Ecto neural progenitor cell (in vitro differentiated cells): ENCODE measurements around the gene RAX2.

Experiments used
- DNase-seq: peaks from one replicate; pipeline ENCODE4 v3.0.0-alpha.2; 2018; ENCODE audit warnings: low spot score

Gene RAX2

DNA sequence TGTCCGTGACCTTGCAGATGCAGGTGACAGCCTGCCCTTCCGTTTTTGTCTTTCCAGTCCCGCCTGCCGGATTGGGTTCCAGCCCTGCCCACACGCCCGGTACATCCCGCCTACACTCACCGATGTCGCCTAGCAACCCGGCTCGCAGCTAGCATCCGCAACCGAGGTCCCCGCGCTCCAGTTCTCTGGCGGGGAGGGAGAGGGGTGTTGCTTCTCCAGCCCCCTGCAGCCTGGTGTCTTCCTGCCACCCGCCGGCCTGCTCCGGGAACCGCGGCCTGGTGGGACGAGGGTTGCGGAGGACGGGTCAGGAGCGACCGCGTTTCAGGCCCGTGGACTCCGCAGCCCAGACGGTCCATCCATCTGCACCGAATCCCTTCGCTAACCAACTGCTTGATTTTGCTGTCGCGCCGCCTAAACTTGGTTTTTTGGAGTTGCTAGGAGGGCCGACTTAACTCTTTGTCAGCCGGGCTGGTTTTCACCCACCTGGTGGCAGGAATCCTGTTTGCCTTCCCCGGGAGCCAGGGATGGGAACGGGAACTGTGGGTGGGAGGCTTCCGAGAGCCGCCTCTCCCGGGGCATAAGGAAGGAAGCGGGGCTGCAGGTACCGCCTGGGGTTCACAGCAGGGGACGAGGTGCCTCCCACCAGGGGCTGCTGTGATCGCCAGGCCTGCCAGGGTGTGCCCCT, 29.5 kb upstream of the RAX2 start:
- peak; percentile 68 for DNase-seq

DNA sequence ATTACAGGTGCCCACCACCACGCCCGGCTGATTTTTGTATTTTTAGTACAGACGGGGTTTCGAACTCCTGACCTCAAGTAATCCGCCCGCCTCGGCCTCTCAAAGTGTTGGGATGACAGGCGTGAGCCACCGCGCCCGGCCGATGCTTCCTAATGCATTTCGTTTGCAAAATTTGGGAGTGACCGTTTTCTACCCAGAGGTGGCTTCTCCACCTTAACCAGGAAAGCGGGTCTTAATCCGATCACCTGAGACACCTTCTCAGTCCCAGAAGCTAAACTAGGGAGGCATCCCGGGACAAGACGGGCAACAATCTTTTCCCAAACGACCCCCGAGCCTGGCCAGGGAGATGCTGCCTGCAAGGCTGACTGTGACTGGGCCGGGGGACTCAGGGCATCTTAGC, 29.0 kb upstream of the RAX2 start:
- no peak for DNase-seq

DNA sequence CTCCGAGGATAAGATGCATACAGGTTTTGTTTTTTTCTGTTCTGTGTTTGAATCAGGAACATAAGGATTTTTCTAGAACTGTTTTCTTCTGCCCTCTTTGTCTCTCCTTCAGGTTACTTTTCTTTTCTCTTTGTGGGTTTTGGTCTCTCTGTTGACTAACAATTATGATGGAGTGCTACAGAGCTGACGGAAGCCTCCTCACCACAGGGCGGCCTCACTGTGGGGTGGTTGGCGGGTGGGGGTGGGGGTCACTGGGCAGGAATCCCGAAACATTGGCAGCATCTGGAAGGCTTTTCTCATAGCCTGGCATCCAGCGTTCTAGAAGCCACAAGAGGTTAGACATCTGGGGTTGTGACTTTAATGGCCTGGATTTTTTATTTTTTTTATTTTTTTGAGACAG, 26.1 kb upstream of the RAX2 start:
- no peak for DNase-seq

DNA sequence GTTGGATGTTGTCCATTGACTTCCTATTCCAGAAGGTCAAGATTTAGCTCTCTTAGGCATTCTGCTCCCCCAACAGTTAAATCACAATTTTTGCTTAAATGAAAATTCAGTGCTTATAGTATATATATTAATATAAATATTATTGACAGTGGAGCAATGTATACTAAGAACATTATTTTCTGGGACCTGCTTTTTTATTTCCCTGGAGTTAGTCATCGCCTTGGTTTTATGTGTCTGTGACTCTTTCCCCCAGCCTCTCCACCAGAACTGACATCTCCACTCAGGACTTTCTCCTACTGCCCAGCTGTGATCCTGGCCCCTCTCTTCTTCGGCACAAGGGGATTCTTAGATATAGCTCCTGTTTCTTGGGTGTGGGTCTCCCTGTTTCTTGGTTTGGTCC, 24.3 kb upstream of the RAX2 start:
- no peak for DNase-seq

DNA sequence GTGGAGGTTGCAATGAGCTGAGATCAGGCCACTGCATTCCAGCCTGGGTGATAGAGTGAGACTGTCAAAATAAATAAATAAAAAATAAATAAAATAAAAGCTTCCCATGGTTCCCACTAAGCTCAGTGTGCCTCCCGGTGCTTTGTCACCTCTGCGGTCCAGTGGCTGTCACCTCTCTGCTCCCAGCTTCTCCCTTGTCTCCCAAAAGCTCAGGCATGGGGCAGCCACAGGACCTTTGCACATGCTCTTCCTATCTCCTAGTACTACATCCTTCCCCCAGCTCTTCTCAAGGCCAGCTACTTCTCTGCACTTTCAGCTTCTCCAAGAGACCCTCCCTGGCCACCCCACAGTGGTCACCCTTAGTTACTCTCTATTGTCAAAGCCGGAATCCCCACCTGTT, 21.8 kb upstream of the RAX2 start:
- DNase-seq, result no peak

DNA sequence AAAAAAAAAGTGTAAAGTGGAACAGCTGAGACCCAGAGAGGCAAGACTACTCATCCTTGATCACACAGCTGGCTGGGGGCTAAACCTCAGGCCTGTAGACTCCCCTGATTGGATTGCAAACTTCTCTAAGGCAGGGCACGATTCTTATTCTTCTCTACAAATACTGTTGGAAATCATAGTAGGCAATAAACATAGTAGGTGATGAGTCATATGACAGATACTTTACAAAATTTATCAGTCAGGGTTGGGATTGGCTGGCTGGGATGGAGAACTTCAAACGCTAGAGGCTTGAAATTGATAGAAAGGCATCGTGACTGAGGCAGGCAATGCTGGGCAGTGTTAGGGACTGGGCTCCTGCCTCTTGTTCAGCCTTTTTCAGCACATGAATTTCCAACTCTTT, 20.1 kb upstream of the RAX2 start:
- no peak for DNase-seq

DNA sequence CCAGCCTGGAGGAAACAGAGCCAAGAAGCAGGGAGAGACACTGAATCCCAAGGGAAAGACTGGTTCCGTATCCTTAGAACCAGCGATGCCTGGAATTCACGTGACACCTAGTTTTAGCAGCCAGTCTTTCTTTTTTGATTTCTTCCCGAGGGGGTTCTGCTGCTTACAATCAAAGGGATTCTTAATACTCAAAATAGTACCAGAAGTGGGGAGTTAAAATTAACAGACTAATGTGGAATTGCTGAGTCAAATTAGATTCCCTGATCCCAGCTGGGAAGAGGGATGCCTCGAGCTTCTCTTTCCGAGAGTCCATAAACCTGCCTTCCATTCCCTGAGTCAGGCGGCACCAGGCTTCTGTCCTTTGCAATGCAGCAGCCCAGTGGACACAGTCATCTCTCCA, 18.9 kb upstream of the RAX2 start:
- no peak for DNase-seq

DNA sequence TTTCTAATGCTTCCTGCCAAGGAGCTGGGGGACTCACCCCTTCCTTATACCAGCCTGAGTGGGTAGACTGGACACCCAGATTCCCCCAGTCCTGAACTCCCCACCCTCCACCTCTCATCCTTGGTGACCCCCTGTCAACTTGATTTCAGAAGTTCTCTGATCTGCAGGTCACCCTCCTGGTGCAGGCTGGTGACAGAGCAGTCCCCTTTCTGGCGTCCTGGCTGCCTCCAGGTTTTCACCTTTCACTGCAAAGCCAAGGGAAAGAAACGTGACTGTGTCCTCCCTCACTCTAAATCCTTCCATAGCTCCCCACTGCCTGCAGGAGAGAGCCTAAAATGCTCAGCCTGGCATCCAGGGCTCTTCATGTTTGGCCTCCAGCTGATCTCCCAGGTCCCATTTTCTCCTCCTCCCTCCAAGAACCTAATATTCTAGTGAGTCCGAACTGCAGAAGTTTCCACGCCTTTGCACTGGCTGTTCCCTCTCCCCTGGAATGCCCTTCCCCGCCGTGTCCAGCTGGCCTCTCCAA, 18.2 kb upstream of the RAX2 start:
- DNase-seq, result no peak

DNA sequence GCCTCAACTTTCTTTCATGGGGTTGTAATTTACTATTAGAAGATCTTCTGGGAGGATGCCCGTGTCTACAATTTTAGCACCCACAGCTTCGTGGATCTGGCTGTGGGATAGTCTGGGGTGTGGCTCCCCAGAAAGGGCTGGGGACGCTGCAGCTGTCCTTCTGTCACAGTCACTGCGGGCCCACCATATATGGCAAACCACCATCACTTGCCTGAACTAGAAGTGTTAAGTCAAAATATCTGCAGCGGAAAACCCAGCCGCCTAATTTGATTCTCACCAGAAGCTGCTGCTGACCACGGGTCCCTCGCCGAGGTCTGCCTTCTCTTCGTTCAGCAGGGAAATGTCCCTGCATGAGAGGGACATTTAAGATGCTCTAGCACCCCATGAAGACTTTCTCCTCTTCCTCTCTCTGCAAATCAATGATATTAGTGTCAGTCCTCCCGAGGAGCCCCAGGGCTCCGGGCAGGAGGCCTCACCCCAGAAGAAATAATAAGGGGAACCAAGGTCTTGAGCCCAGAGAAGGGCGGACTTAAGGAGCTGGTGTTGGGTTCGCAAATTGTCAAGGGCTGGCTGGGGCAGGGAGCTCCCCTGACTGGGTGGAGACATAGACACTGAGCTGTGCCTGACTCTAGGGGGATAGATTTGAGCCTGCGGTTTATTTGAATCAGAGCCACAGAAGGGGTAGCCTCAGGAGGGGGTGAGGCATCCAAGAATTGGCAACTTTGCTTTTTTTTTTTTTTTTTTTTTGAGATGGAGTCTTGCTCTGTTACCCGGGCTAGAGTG, 17.2 kb upstream of the RAX2 start:
- no peak for DNase-seq

DNA sequence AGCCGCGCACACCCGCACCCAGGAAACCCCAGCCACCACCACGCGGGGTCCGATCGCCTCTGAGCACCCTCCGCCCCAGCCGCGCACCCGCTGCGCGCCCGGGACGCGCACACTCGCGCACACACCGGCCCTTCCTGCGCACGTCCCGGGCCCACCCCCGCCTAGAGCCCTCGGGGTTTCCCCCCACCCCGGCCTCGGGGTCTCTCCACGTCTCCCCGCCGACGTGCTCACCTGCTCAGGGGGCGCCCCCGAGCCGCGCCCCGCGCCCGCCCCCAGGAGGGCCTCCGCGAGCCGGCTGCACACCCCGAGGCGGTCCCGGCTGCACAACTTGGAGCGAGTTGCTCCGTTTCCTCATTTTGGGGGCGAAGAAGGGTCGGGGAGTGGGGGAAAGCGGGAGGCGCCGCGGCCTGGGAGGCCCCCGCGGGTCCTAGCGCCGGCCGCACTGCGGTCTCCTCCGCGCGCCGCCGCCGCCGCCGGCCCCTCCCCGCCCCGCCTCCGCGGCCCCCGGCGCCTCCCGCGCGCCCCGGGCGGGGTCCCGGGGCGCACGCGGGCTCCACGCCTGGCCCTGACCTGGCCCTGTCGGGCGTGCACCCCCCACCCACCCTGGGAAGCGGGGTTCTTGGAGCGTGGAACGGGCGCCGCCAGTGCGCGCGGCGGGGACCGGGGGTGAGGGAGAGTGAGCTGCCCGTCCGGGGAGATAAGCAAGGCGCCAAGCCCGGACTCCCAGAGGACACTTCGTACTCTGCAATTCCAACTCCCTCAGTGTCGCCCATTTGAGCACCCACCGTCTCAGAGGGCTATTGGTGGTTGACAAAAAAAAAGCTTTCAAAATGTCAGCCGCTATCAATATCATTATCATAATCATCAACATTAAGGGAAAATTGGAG, 14.2 kb upstream of the RAX2 start, which contains the start of gene MATK:
TSS of gene MATK (minus strand) at position 444 of the 887 bp plus-strand sequence. CDS start 1,246 bp downstream, outside the sequence.
- DNase-seq, result no peak

DNA sequence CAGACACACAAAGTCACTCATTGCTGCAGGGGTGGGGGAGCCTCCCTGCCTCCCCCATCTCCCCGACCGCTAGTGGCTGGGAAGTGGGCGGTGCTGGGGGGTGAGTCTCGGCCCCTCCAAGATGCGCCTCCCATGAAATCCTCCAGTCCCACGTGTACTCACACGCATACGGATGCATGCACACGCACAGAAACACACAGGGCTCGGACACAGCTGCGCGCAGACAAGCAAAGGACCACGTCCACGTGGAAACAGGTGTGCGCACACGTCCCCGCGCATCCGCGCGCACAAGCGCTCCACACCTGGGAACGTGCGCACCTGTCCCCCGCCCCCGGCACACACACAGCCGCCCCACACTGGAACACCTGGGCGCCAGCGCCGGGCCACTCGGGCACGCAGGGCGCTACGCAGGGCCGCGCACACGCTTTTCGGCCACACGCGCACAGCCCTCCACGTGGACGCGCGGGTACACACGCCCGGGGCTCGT, 13.5 kb upstream of the RAX2 start:
- no peak for DNase-seq

DNA sequence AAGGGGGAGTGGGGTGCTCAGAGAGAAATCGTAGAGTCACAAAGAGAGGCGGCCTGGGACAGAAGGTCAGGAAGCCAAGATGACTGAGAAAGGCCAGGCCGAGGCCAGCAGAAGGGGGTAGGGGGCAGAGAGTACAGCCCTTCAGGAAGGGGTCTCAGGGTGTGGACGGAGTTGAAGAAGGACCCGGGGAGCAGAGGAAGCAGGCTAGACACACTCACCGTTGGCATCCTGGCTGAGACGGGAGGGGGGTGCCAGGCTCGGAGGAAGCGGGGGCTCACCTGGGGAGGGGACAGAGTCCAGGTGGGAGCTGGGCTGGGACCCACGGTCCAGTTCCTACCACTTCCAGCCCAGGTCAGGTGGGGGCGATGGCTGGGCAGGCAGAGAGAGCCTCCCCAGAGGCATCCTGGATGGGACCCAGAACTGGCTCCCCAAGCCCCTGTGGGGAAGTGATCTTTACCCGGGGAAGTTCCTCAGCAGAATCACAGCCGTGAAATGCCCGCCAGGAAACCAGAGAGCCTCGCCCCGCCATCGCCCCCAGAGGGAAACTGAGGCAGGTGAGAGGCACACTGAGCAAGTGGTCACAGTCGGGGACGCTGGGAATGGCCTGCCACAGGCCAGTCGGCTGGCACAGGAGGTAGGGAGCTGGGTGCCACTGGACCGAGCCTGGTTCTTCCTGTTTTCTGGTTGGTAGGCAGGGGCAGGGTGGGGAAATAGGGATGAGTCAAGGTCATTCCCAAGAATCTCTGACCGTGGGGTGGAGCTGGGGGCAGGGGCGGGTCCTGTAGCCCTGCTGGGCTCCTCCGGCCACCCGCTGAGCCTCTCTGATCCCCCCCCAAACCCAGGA, 12.8 kb upstream of the RAX2 start:
- DNase-seq, result no peak

DNA sequence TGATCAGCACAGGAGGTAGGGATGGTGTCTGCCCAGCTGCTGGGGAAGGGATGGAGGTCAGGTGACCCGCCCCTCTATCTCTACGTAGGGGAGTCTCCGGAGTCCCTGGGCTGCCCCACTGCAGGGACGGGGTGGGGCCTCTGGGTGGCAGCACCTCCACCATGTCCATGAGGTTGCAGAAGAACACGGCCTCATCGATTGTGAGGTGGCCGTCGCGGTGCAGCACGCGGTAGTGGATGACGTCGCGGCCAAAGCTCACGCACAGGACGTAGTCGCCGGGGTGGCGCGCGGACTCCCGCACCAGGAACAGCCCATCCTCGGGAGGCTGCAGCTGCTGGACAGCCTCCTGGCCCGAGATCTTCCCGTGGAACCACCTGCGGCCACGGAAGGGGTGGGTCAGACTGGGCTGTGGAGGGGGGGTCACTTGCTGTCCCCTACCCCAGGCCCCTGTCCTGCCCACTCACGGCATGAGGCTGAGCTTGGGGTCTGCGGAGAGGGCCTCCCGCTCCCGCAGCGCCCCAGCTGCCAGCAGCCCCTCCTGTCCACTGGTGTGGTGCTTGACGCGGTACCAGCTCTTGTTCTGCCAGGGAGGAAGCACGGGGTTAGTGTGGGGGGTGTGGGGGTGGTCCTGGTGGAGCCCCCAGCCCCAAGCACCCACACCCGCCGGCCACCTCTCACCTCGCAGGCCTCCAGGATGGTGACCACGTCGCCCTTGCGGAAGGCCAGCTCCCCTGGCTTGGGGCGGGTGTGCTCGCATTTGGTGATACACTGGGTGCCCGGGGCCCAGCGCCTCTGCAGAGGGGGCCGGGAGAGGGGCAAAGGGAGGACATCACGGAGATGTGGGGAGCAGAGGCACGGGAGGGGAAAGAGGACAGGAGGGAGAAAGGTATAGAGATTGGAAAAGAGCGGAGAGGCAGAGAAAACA, 11.9 kb upstream of the RAX2 start:
- no peak for DNase-seq

DNA sequence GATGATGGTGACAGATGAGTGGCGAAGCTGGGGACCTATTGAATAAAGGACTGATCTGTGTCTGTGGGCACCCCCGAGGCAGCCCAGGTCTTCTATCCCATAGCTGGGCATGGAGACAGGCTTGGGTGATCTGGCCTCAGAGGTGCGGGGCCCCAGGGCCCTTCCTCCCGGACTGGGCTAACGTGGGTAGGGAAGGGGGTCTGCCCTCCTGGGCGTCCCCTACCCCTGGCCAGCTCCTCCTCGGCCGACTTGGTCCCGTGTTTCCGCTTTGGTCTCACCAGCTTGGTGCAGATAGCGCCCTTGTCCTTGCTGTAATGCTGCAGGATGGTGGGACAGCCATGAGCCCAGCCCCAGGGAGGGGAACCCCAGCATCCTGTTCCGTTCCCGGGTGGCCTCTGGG, 10.9 kb upstream of the RAX2 start:
- DNase-seq, result peak; percentile 37

DNA sequence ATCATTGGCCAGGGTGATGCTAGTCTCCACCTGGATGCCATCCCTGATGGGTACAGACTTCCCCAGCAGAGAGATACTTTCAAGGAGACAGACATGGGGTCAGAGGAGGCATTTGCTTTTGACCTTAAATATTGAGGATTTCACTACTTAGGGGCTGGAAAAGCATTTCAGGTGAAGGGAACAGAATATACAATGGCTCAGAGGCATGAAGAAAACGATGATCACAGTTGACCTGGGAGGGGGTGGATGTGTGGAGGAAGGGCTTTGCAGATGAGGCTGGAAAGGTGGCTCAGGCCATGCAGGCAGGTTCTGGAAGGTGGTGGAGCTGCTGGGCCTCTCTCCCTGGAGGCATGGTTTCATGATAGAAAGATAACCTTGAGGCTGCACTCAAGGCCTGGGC, 10.3 kb upstream of the RAX2 start:
- no peak for DNase-seq

DNA sequence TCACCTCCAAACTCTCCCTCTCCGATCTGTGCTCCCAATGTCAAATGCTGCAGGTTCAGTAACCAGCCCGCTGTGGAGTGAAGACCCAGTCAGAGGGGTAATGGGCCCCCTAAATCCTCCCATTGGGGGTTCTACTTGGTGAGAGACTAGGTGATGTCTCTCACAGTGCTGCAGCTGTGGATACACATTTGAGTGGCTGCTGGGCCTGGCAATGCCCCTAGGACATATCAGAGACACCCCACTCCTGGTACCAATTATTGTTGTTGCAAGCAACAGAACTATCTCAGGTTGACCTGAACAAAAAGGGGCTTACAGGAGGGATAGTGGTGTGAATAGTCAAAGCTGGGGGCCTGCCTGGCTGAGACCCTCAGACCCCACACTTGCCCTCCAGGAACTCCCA, 9.6 kb upstream of the RAX2 start:
- DNase-seq, result no peak

DNA sequence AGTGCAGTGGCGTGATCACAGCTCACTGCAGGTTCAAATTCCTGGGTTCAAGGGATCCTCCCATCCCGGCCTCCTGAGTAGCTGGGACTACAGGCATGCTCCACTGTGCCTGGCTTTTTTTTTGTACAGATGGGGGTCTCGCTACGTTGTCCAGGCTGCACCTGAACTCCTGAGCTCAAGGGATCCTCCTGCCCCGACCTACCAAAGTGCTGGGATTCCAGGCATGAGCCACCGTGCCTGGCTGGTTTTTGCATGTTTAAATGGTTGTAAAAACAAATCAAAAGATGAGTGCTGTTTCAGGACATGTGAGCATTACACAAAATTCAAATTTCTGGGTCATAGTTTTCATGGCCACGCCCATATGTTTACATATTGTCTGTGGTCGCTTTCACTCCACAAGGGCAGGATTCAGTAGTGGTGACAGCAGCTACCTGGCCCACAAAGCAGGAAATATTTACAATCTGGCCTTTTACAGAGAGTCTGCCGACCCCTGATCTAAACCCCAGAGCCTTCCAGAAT, 8.8 kb upstream of the RAX2 start:
- DNase-seq, result no peak

DNA sequence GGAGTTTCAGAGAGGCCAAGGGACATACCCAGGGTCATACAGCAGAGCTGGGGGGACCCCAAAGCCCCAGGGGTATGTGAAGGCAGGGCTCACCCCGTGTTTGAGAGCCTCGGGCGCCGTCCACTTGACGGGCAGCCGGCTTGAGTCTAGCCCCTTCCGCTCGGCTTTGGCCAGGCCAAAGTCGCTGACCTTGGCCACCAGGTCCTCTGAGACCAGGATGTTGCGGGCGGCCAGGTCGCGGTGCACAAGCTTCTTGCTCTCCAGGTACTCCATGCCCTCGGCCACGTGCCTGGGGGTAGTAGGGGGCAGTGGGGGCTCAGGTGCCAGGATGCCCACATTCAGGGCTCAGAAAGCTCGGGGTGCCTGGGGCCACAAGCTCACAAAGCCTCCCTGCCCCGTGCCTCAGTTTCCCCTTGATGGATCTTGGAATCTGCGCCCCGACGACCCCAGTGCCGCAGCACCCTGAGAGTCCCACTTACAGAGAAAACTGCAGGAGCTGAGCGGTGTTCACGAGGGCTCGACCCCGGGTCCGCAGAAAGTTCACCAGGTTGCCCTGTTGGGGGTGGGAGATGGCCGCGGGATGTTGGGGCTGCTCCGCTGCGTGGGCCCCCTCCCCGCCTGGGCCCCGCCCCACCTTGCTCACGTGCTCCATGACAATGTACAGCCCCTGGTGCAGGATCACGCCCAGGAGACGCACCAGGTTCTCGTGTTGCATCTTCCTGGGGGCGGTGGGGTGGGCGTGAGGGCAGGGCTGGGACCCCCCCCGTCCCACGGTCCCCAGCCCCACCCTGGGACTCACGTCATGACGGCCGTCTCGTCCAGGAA, 7.1 kb upstream of the RAX2 start:
- DNase-seq, result no peak
